Ovary (tissue), 9 donors: ENCODE measurements around the gene CASP7. TPM values are rescaled to one million over a fixed set of nuclear protein-coding genes. Genes with fewer than 3 reads are reported as not detected.

Experiments
- DNase-seq, 5 donors: peaks; one replicate each; pipeline ENCODE4 v3.0.0-alpha.2; 2019 to 2020
- H3K27ac ChIP-seq, 2 donors: fragments of 200-600 bp; one replicate each; pipeline versions ENCODE4 v1.5.1 to v1.8.0; 2019 to 2022
- H3K27me3 ChIP-seq: fragments of 200-600 bp; one replicate; pipeline ENCODE4 v1.8.0; 2022
- H3K36me3 ChIP-seq: fragments of 200-600 bp; sonication (generic); one replicate; pipeline ENCODE4 v1.5.1; 2019
- H3K4me1 ChIP-seq: one replicate; pipeline ENCODE4 v1.8.1; 2013; ENCODE audit warnings: mild to moderate bottlenecking, moderate library complexity; ENCODE audit not compliant: insufficient read depth
- H3K4me3 ChIP-seq: fragments of 200-600 bp; sonication (generic); one replicate; pipeline ENCODE4 v1.5.1; 2017
- H3K9me3 ChIP-seq, 2 donors: fragments of 200-600 bp in 1 of 2; sonication (generic) in 1 of 2; one replicate each; pipeline versions ENCODE4 v1.5.1 to v1.8.1; 2013 to 2019; ENCODE audit warnings: mild to moderate bottlenecking in 1 of 2, moderate library complexity in 1 of 2
- EP300 ChIP-seq: sonication (generic); formaldehyde crosslinking; IDR thresholded peaks from one replicate; pipeline ENCODE4 v1.6.1; 2017; ENCODE audit warnings: antibody characterized with exemption
- POLR2A ChIP-seq: fragments of 450-650 bp; IDR thresholded peaks from one replicate; pipeline ENCODE4 v1.6.1; 2017; ENCODE audit warnings: antibody characterized with exemption, mild to moderate bottlenecking, moderate library complexity
- WGBS, 3 donors: extraction: QIAGEN DNeasy Blood & Tissue Kit in 1 of 3; methylation state at CpG; one replicate each; pipeline versions ENCODE4 v1.1.5 to v1.1.7; 2013 to 2017; 5-methylcytosine and 5-hydroxymethylcytosine counted together
- intact Hi-C, 4 donors: fragments of 100-400 bp; cut with DNase I; formaldehyde crosslinking; loops; one replicate each; pipeline versions ENCODE4 v1.11.0 to v1.15.1; 2022 to 2023
- polyA plus RNA-seq, 2 donors: library from polyadenylated mRNA; stranded (reverse); fragments of 200-250 nt in 1 of 2; fragments of 350-450 nt in 1 of 2; fragmentation: Illumina TruSeq in 1 of 2; extraction: RNeasy Lipid Tissue Mini Kit (QIAGEN cat#74804) in 1 of 2; gene quantifications; one replicate each; pipeline ENCODE4 v1.2.3, GENCODE V29; 2013 to 2014
- total RNA-seq, 7 donors: library from RNA; depleted of rRNA in 2 of 7; stranded (reverse); fragments of >200 nt in 2 of 7; fragmentation: NEBNext Ultra II Directional in 3 of 7; extraction: Animal tissue kit (Norgen Biotek cat#: 25700) in 3 of 7; gene quantifications; one replicate each; pipeline versions ENCODE4 v1.1.0 to v1.2.4, GENCODE V29; 2016 to 2023
- TF ChIP-seq, protein P1 (sequence below), 3 donors: fragments of 450-650 bp in 2 of 3; fragments of 200-600 bp in 1 of 3; IDR thresholded peaks; one replicate each; pipeline versions ENCODE4 v1.5.1 to v1.8.0; 2016 to 2022; ENCODE audit warnings: antibody characterized with exemption in 3 of 3, mild to moderate bottlenecking in 1 of 3
- donor health status: DM: no; HTN: no; CAD: no; lungs with moderate emphysema.
- donor health status: DM: no; HTN: no; CAD: no.
- donor health status: Bipolar disorder and iron deficiency.
- donor health status: DM: yes; HTN: yes; CAD: no.
- donor health status: DM: no; HTN: no; CAD: no.
- donor health status: DM: yes; HTN: yes; CAD: no.

The CASP7 gene
- total and polyA plus RNA-seq, 9 donors, result 8.0 to 24.7 (median 13.8) TPM

DNA sequence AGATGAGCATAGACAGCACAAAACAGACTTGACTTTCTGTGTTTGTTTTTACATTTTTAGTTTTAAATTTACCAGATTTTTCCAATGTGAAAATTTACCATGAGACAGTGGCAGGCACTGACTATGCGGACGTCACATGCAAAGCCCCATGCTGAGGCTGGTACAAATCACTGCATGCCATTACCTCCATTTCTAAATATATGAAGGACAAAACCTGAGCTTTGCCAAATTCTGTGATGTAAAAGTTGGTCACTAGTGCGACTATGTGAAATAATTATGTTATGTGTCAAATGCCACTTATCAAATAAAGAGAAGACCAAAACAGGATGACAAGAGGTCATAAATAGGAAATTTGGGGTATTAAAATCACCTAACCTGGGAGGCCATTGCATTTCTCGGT lies 38.0 kb upstream of the CASP7 start:
- H3K9me3 ChIP-seq, result no peaks in the 10 kb centered on the region
- no peaks in the 10 kb centered on the region for H3K27me3 ChIP-seq
- 67 to 74% (median 68%) methylated on average over 4 of the region's 4 CpGs for WGBS, 3 donors
- H3K4me1 ChIP-seq, result no peaks in the 10 kb centered on the region
- intact Hi-C loops, result no loop called here
- no peak for DNase-seq
- no peak overlapping the region for H3K27ac ChIP-seq
- no peak overlapping the region for H3K4me3 ChIP-seq
- TF ChIP-seq POLR2A (no peak), EP300 (no peak)
- TF ChIP-seq, protein P1, sequence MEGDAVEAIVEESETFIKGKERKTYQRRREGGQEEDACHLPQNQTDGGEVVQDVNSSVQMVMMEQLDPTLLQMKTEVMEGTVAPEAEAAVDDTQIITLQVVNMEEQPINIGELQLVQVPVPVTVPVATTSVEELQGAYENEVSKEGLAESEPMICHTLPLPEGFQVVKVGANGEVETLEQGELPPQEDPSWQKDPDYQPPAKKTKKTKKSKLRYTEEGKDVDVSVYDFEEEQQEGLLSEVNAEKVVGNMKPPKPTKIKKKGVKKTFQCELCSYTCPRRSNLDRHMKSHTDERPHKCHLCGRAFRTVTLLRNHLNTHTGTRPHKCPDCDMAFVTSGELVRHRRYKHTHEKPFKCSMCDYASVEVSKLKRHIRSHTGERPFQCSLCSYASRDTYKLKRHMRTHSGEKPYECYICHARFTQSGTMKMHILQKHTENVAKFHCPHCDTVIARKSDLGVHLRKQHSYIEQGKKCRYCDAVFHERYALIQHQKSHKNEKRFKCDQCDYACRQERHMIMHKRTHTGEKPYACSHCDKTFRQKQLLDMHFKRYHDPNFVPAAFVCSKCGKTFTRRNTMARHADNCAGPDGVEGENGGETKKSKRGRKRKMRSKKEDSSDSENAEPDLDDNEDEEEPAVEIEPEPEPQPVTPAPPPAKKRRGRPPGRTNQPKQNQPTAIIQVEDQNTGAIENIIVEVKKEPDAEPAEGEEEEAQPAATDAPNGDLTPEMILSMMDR (IDR thresholded peaks at IDR 0.05), result no peak
- no peaks in the 10 kb centered on the region for H3K36me3 ChIP-seq

DNA sequence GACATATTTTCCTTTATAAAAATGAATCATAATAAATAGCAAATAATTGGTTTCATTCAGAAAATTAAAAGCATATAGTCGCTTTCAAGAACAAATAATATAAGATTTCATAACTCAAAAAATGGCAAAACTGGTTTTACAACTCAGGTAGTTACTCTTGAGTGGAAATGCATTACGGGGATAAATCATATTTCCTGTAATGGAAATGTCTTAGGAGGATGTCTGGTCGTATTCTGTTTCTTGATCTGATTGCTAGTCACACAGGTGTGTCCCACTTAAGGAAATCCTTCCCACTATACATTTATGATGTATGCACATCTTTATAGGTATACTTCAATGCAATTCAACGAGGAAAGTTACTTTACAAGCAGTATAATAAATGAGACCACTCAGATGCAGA lies 36.5 kb upstream of the CASP7 start:
- WGBS, 3 donors, result 85 to 90% (median 88%) methylated on average over 4 of the region's 4 CpGs
- intact Hi-C loops, result no loop called here
- Histone ChIP-seq H3K36me3 (no peaks in the 10 kb centered on the region), H3K27ac (no peak overlapping the region), H3K4me3 (no peak overlapping the region), H3K4me1 (no peaks in the 10 kb centered on the region), H3K9me3 (no peaks in the 10 kb centered on the region), H3K27me3 (no peaks in the 10 kb centered on the region)
- TF ChIP-seq EP300, result no peak
- TF ChIP-seq, protein P1 (IDR thresholded peaks at IDR 0.05), result no peak
- no peak for TF ChIP-seq POLR2A
- no peak for DNase-seq

DNA sequence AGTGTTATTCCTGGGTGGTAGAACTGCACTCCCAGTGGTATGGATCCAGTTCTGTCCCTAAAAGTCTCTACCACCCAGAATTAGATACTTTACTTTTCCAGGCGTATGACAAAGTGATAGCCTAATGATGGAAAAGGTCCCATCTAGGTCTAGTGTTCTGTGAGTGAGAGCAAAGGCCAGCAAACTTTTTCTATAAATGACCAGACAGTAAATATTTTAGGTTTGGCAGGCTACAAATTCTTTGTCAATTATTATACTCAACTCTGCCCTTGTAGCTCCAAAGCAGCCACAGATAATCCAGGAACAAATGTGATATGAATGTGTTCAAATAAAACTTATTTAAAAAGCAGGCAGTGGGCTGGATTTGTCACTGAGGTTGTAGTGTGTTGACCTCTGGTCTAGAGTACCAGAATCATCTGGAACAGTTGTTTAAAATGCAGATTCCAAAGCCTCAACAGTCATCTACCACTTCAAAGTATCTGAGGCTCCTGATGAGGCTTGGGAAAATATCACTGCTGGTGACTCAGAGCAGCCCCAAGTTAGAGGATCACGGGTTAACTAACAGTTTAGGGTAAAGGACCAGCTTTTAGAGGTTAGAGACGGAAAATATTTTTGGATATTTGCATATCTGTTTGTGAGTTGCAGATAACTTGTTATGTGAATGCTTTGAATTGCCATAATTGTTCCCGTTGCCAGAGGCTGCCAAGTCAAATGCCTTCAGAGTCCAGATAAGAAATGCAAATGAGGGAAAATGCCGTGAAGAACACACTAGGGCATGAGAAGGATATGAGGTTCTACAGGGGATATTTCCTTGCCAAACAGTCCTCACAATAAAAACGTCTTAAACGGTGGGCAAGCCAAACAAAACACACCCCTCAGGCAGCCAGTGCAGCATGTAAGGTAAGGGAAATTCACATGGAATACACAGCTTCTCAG lies 35.3 kb upstream of the CASP7 start:
- no peak for TF ChIP-seq POLR2A
- no peak for TF ChIP-seq EP300
- TF ChIP-seq, protein P1 (IDR thresholded peaks at IDR 0.05), result no peak
- DNase-seq, result no peak
- no peak overlapping the region for H3K27ac ChIP-seq
- H3K36me3 ChIP-seq, result no peaks in the 10 kb centered on the region
- H3K9me3 ChIP-seq, result no peaks in the 10 kb centered on the region
- no peaks in the 10 kb centered on the region for H3K27me3 ChIP-seq
- intact Hi-C loops, result no loop called here
- H3K4me3 ChIP-seq, result no peak overlapping the region
- WGBS, 3 donors, result 10 to 16% (median 10%) methylated on average over 7 of the region's 7 CpGs
- no peaks in the 10 kb centered on the region for H3K4me1 ChIP-seq

DNA sequence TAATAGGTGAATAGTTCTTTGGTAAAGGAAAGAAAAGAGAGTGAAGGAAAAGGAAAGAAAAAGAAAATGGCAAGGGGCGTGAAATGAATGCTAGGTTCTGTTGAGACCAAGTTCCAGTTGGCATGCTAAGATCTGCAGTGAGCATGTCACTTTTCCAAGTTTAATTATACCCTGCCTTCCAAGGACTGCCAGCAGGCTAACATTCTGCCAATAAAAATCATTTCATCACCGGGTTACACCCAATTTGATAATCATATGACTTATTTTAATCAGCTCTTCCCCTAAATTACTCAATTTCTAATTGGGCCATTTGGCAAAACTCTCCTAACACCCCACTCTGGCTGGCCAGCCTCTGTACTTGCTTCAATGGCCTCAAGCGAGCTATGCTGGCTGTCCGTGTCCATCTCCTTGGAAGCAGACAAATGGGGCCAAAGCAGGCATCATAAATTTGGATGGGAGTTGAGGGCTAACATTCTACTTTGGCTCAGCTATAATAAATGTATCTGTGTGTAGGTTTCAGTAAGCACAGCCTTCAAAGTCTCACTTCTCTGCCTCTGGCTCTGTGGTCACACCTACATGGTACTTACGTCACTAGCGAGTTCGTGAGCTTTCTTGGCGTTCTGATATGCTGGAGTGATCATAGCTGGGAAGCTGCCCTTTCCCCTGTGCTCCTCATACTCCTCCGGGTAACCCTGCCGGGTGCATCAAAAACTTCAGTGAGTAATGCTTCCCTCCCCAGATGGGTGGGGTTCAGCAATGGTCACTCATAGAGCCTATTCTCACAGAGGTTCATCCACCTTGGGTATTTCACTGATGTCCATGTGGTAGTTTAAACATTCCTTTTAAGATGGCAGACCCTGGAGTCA lies 33.1 kb upstream of the CASP7 start:
- no peaks in the 10 kb centered on the region for H3K36me3 ChIP-seq

More for the DNA sequence above, 33.1 kb upstream of the CASP7 start:
- no peak for DNase-seq
- intact Hi-C loops, result no loop called here
- Histone ChIP-seq H3K4me3 (no peak overlapping the region), H3K9me3 (no peaks in the 10 kb centered on the region), H3K27ac (no peak overlapping the region), H3K4me1 (no peaks in the 10 kb centered on the region), H3K27me3 (no peaks in the 10 kb centered on the region)
- TF ChIP-seq, protein P1 (IDR thresholded peaks at IDR 0.05), result no peak
- TF ChIP-seq POLR2A, result no peak
- no peak for TF ChIP-seq EP300
- 67 to 77% (median 77%) methylated on average over 10 of the region's 10 CpGs for WGBS, 3 donors
